Activated B cell treated with CpG ODN at 0.5 μM for 24 hours (primary cell): ENCODE results near the gene MSH3. TPM values are rescaled to one million over a fixed set of nuclear protein-coding genes. Genes with fewer than 3 reads are reported as not detected.
A peak's percentile ranks its signal among the peaks of the same experiment; 100 is the strongest.
"Not testable (repeated sequence)": the region's sequence is repeated elsewhere in the genome, so short reads cannot be mapped to it uniquely, and the experiment has no call there.

Experiments
- ATAC-seq: fragments of 200-7000 bp; cut with Tn5 transposase; one replicate; pipeline ENCODE4 v1.10.0; 2021; ENCODE audit warnings: low read depth, mild to moderate bottlenecking, moderate library complexity
- CTCF ChIA-PET: fragments of 350-600 bp; sonication (Branson Sonifier 250); formaldehyde crosslinking; loops from one replicate; lab custom pipeline; 2021; ENCODE audit warnings: antibody characterized with exemption; lab: Charles Lee
- POLR2A ChIA-PET: fragments of 350-600 bp; sonication (Branson Sonifier 250); formaldehyde crosslinking; loops from one replicate; lab custom pipeline; 2021; ENCODE audit warnings: antibody characterized with exemption; lab: Charles Lee
- DNase-seq: peaks from one replicate; pipeline ENCODE4 v3.0.0; 2022
- H3K27ac Mint-ChIP-seq: one replicate; pipeline ENCODE4 v1.8.0; 2020; ENCODE audit warnings: mixed read lengths
- H3K27me3 Mint-ChIP-seq: one replicate; pipeline ENCODE4 v1.8.0; 2021; ENCODE audit warnings: mixed read lengths
- H3K36me3 Mint-ChIP-seq: one replicate; pipeline ENCODE4 v1.8.0; 2021; ENCODE audit warnings: low read depth, mixed read lengths
- H3K4me1 Mint-ChIP-seq: one replicate; pipeline ENCODE4 v1.8.0; 2021; ENCODE audit warnings: mixed read lengths
- H3K4me3 Mint-ChIP-seq: one replicate; pipeline ENCODE4 v1.8.0; 2020; ENCODE audit warnings: mild to moderate bottlenecking, mixed read lengths
- H3K9me3 Mint-ChIP-seq: one replicate; pipeline ENCODE4 v1.8.0; 2020; ENCODE audit warnings: mixed read lengths
- intact Hi-C: fragments of 100-400 bp; cut with micrococcal nuclease; formaldehyde crosslinking; loops from one replicate; pipeline ENCODE4 v1.15.1; 2024
- total RNA-seq: library from RNA; stranded (reverse); gene quantifications from 2 replicates; pipeline ENCODE4 v1.2.3, GENCODE V29; 2022
- TF ChIP-seq, protein P1 (sequence below): fragments of 200-600 bp; IDR thresholded peaks from one replicate; pipeline ENCODE4 v1.8.0; 2022; ENCODE audit warnings: antibody characterized with exemption, mild to moderate bottlenecking

The MSH3 gene
- total RNA-seq, 1 donor from 2014 or later = 24.0 TPM

DNA sequence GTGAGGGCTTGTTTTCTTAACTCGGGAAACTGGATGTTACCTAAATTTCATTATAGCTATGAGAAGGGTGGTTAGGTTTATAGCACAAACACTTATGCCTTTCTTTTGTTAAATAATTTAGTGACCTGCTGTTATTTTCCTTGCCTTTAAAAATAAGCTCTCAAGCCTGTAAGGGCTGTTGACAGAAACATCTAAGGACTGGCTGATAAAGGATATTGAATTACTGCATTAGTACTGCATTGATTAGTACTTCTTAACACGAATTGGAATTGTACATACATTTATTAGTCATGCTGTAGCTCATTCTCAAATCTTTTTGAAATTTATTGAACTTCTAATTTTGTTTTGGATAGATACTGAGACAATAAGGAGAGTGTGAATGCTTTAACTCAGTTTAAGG lies 85.4 kb downstream of the MSH3 start:
- Mint-ChIP-seq H3K9me3 (peaks cover 3% of the 10 kb centered on the region), H3K4me3 (no peak overlapping the region), H3K4me1 (peaks cover 37% of the 10 kb centered on the region), H3K27me3 (no peaks in the 10 kb centered on the region), H3K36me3 (peaks cover 46% of the 10 kb centered on the region), H3K27ac (no peak overlapping the region)
- CTCF ChIA-PET = no interaction called here
- POLR2A ChIA-PET = no interaction called here
- intact Hi-C loops = no loop called here
- ATAC-seq (no peak), DNase-seq (no peak)
- TF ChIP-seq, protein P1, sequence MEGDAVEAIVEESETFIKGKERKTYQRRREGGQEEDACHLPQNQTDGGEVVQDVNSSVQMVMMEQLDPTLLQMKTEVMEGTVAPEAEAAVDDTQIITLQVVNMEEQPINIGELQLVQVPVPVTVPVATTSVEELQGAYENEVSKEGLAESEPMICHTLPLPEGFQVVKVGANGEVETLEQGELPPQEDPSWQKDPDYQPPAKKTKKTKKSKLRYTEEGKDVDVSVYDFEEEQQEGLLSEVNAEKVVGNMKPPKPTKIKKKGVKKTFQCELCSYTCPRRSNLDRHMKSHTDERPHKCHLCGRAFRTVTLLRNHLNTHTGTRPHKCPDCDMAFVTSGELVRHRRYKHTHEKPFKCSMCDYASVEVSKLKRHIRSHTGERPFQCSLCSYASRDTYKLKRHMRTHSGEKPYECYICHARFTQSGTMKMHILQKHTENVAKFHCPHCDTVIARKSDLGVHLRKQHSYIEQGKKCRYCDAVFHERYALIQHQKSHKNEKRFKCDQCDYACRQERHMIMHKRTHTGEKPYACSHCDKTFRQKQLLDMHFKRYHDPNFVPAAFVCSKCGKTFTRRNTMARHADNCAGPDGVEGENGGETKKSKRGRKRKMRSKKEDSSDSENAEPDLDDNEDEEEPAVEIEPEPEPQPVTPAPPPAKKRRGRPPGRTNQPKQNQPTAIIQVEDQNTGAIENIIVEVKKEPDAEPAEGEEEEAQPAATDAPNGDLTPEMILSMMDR = no peak

DNA sequence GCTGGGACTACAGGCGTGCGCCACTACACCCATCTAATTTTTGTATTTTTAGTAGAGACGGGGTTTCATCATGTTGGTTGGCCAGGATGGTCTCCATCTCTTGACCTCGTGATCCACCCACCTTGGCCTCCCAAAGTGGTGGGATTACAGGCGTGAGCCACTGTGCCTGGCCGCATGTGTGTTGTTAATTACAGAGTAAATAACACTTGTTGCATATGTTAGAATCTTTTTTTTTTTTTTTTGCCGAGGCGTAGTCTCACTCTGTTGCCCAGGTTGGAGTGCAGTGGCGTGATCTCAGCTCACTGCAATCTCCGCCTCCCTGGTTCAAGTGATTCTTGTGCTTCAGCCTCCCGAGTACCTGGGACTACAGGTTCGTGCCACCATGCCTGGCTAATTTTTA lies 86.0 kb downstream of the MSH3 start:
- ATAC-seq, H3K27me3 Mint-ChIP-seq, intact Hi-C loops, CTCF ChIA-PET, H3K9me3 Mint-ChIP-seq, DNase-seq, POLR2A ChIA-PET, H3K4me3 Mint-ChIP-seq: not testable (repeated sequence)
- Mint-ChIP-seq H3K27ac (peak overlapping the region; percentile 76), H3K36me3 (peaks cover 50% of the 10 kb centered on the region), H3K4me1 (peaks cover 37% of the 10 kb centered on the region)

DNA sequence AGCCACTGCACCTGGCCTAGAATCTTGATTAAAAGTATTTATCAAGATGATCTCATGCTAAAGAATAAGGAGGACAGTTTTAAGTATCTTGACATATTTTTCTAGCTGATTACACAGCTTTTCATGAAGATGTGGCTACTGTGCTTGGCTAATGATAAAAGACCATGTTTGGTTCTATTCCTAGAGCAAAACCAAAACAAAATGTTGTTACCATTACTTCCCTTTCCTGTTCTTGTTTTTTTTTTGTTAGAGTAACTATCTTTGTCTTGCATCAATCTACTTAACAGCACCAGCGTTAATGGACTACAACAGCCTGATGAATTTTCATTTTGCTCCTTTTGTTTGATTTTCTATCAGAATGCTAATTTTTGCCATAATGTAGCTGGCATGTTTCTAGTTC lies 86.5 kb downstream of the MSH3 start:
- Mint-ChIP-seq H3K4me3 (peak overlapping the region; percentile 13), H3K36me3 (peaks cover 53% of the 10 kb centered on the region), H3K27ac (peak overlapping the region; percentile 76), H3K27me3 (no peaks in the 10 kb centered on the region), H3K9me3 (peaks cover 3% of the 10 kb centered on the region), H3K4me1 (peaks cover 37% of the 10 kb centered on the region)
- intact Hi-C loops = no loop called here
- ChIA-PET POLR2A (interaction anchor here (0.6 kb wide), 1 partner anchor 1111 kb away, joined by 4 read pairs; no protein-coding TSS in a partner anchor), CTCF (no interaction called here)
- TF ChIP-seq, protein P1 = no peak
- no peak for ATAC-seq
- no peak for DNase-seq

GRCh38 chr5:80744149-80744548 lies 89.7 kb downstream of the MSH3 start:
- DNase-seq = no peak
- TF ChIP-seq, protein P1 = no peak
- H3K4me3 Mint-ChIP-seq = no peak overlapping the region
- peaks cover 26% of the 10 kb centered on the region for H3K4me1 Mint-ChIP-seq
- peaks cover 3% of the 10 kb centered on the region for H3K9me3 Mint-ChIP-seq
- ChIA-PET CTCF (no interaction called here), POLR2A (no interaction called here)
- ATAC-seq = no peak
- intact Hi-C loops = no loop called here
- H3K27me3 Mint-ChIP-seq = no peaks in the 10 kb centered on the region
- no peak overlapping the region for H3K27ac Mint-ChIP-seq
- H3K36me3 Mint-ChIP-seq = peaks cover 70% of the 10 kb centered on the region

DNA sequence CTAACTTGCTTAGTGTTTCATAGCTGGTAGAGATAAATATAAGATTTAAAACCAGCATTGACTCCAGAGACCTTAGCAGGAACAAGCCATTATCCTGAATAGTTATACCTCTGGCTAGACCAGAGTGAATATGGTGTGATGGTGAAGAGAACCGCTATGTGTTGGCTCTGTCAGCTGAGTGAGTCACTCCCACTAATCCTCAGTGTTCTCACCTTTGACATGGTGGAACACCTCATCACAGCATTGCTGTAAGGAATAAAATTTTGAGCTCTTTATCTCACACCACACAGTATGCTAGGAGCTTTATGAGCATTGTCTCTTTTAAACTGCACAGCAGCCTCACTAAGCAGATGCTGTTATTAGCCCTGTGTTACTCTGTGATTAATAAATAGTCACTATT lies 91.0 kb downstream of the MSH3 start:
- ATAC-seq = no peak
- POLR2A ChIA-PET = interaction anchor here (0.7 kb wide), 1 partner anchor 446 kb away, joined by 3 read pairs; no protein-coding TSS in a partner anchor
- no peak for DNase-seq
- no peak overlapping the region for H3K27ac Mint-ChIP-seq
- TF ChIP-seq, protein P1 = no peak
- CTCF ChIA-PET = no interaction called here
- peaks cover 18% of the 10 kb centered on the region for H3K4me1 Mint-ChIP-seq
- H3K36me3 Mint-ChIP-seq = peaks cover 70% of the 10 kb centered on the region
- H3K27me3 Mint-ChIP-seq = no peaks in the 10 kb centered on the region
- intact Hi-C loops = no loop called here
- no peaks in the 10 kb centered on the region for H3K9me3 Mint-ChIP-seq
- H3K4me3 Mint-ChIP-seq = no peak overlapping the region

- CTCF ChIA-PET = no interaction called here
- intact Hi-C loops = no loop called here
- TF ChIP-seq, protein P1 = no peak
- POLR2A ChIA-PET = no interaction called here
- peaks cover 74% of the 10 kb centered on the region for H3K36me3 Mint-ChIP-seq
- peaks cover 2% of the 10 kb centered on the region for H3K9me3 Mint-ChIP-seq
- ATAC-seq (no peak), DNase-seq (no peak)
- no peak overlapping the region for H3K4me3 Mint-ChIP-seq
- H3K27ac Mint-ChIP-seq = no peak overlapping the region
- no peaks in the 10 kb centered on the region for H3K4me1 Mint-ChIP-seq
- H3K27me3 Mint-ChIP-seq = no peaks in the 10 kb centered on the region
Observed at GRCh38 chr5:80747922-80748321, 93.5 kb downstream of the MSH3 start.
